Effector CD4-positive, alpha-beta T cell (primary cell): Measurements from ENCODE around the gene PPM1A.
A peak's percentile ranks its signal among the peaks of the same experiment; 100 is the strongest.

Experiments
- DNase-seq: peaks from one replicate; pipeline ENCODE4 v3.0.0-alpha.2; 2020
- total RNA-seq: gene quantifications from one replicate; lab custom pipeline; 2026; lab: John Stamatoyannopoulos, UW

Gene PPM1A
- total RNA-seq = 167 reads per million, percentile 90 among the genes with 10 or more reads in this experiment

- DNase-seq = peak; percentile 93
Measured at GRCh38 chr14:60248697-60249318, at the start of gene PPM1A. Gene PPM1A (plus strand): TSS chr14:60249221. CDS start chr14:60282704, 33,483 bp downstream.

GRCh38 chr14:60199321-60199720 is 49.7 kb upstream of the PPM1A start:
- no peak for DNase-seq

- DNase-seq = no peak
Measured at GRCh38 chr14:60204104-60204842, 44.7 kb upstream of the PPM1A start.

- DNase-seq = no peak
Measured at GRCh38 chr14:60204843-60205774, 43.9 kb upstream of the PPM1A start.

GRCh38 chr14:60206249-60206670 is 42.8 kb upstream of the PPM1A start:
- no peak for DNase-seq

GRCh38 chr14:60206837-60207533 is 42.0 kb upstream of the PPM1A start:
- no peak for DNase-seq

- no peak for DNase-seq
Measured at GRCh38 chr14:60210703-60211102, 38.3 kb upstream of the PPM1A start.

GRCh38 chr14:60211153-60211552 is 37.9 kb upstream of the PPM1A start:
- DNase-seq = no peak

- DNase-seq = no peak
Measured at GRCh38 chr14:60212503-60213371, 36.3 kb upstream of the PPM1A start.

GRCh38 chr14:60214003-60214402 is 35.0 kb upstream of the PPM1A start:
- no peak for DNase-seq

- no peak for DNase-seq
Measured at GRCh38 chr14:60214415-60215126, 34.5 kb upstream of the PPM1A start.

- no peak for DNase-seq
Measured at GRCh38 chr14:60215127-60215444, 33.9 kb upstream of the PPM1A start.

- no peak for DNase-seq
Measured at GRCh38 chr14:60215520-60216420, 33.3 kb upstream of the PPM1A start.

- DNase-seq = no peak
Measured at GRCh38 chr14:60217713-60218112, 31.3 kb upstream of the PPM1A start.

- no peak for DNase-seq
Measured at GRCh38 chr14:60220084-60220483, 28.9 kb upstream of the PPM1A start.

- no peak for DNase-seq
Measured at GRCh38 chr14:60220917-60221316, 28.1 kb upstream of the PPM1A start.

- no peak for DNase-seq
Measured at GRCh38 chr14:60221457-60221856, 27.6 kb upstream of the PPM1A start.

- DNase-seq = no peak
Measured at GRCh38 chr14:60222820-60223219, 26.2 kb upstream of the PPM1A start.

- DNase-seq = no peak
Measured at GRCh38 chr14:60225265-60225664, 23.8 kb upstream of the PPM1A start.

- no peak for DNase-seq
Measured at GRCh38 chr14:60226298-60226697, 22.7 kb upstream of the PPM1A start.
